Spleen (tissue), 11 donors: ENCODE results near the gene PITHD1. TPM values are rescaled to one million over a fixed set of nuclear protein-coding genes. Genes with fewer than 3 reads are reported as not detected.

Experiments used
- DNase-seq: peaks from one replicate; pipeline ENCODE4 v3.0.0-alpha.2; 2020
- H3K27ac ChIP-seq, 8 donors: fragments of 200-600 bp; sonication (generic) in 7 of 8; 1 replicate in 4 of 8; 2 replicates in 4 of 8; pipeline versions ENCODE4 v1.5.0 to v1.8.0; 2016 to 2021; ENCODE audit warnings: inconsistent platforms in 4 of 8, mild to moderate bottlenecking in 4 of 8, moderate library complexity in 1 of 8
- H3K27me3 ChIP-seq, 7 donors: fragments of 200-600 bp; sonication (generic) in 6 of 7; replicated peaks in 1 of 7; 1 replicate in 4 of 7; 2 replicates in 3 of 7; pipeline versions ENCODE4 v1.5.0 to v1.8.0; 2016 to 2021; ENCODE audit warnings: inconsistent platforms in 3 of 7, mild to moderate bottlenecking in 1 of 7
- H3K36me3 ChIP-seq, 6 donors: fragments of 200-600 bp; sonication (generic) in 5 of 6; 1 replicate in 4 of 6; 2 replicates in 2 of 6; pipeline versions ENCODE4 v1.5.0 to v1.8.0; 2016 to 2021; ENCODE audit warnings: inconsistent platforms in 2 of 6
- H3K4me1 ChIP-seq, 6 donors: fragments of 200-600 bp; sonication (generic) in 5 of 6; 1 replicate in 3 of 6; 2 replicates in 3 of 6; pipeline versions ENCODE4 v1.5.0 to v1.8.0; 2016 to 2021; ENCODE audit warnings: inconsistent platforms in 3 of 6
- H3K4me3 ChIP-seq, 8 donors: fragments of 200-600 bp; sonication (generic) in 7 of 8; 1 replicate in 4 of 8; 2 replicates in 4 of 8; pipeline versions ENCODE4 v1.5.0 to v1.8.0; 2016 to 2021; ENCODE audit warnings: inconsistent platforms in 4 of 8, mild to moderate bottlenecking in 4 of 8, moderate library complexity in 2 of 8
- H3K9me3 ChIP-seq, 8 donors: fragments of 200-600 bp; sonication (generic) in 7 of 8; 1 replicate in 4 of 8; 2 replicates in 4 of 8; pipeline versions ENCODE4 v1.5.0 to v1.8.0; 2016 to 2021; ENCODE audit warnings: inconsistent platforms in 4 of 8
- POLR2A ChIP-seq, 3 donors: fragments of 450-650 bp; IDR thresholded peaks; one replicate each; pipeline ENCODE4 v1.5.1; 2017; ENCODE audit warnings: antibody characterized with exemption in 3 of 3, mild to moderate bottlenecking in 1 of 3
- POLR2AphosphoS5 ChIP-seq, 3 donors: sonication (generic); formaldehyde crosslinking; IDR thresholded peaks; one replicate each; pipeline ENCODE4 v1.5.1; 2017; ENCODE audit warnings: antibody characterized with exemption in 3 of 3
- WGBS, 5 donors: extraction: QIAGEN DNeasy Blood & Tissue Kit in 3 of 5; methylation state at CpG; one replicate each; pipeline versions ENCODE4 v1.1.5 to v1.1.7; 2013 to 2018; 5-methylcytosine and 5-hydroxymethylcytosine counted together
- intact Hi-C: fragments of 100-400 bp; cut with DNase I; formaldehyde crosslinking; loops from one replicate; pipeline ENCODE4 v1.15.0; 2023; ENCODE audit warnings: low total_unique reads
- polyA plus RNA-seq, 3 donors: library from polyadenylated mRNA; stranded (reverse); fragments of 200-250 nt; gene quantifications; one replicate each; pipeline ENCODE4 v1.2.1, GENCODE V29; 2013
- total RNA-seq, 7 donors: library from RNA; depleted of rRNA in 3 of 7; stranded (reverse); fragments of >200 nt in 3 of 7; fragmentation: NEBNext Ultra II Directional in 4 of 7; extraction: Animal tissue kit (Norgen Biotek cat#: 25700) in 4 of 7; gene quantifications; one replicate each; pipeline versions ENCODE4 v1.1.0 to v1.2.1, GENCODE V29; 2016 to 2021
- TF ChIP-seq, protein P1 (sequence below), 11 experiments: fragments of 200-600 bp in 7 of 11; fragments of 450-650 bp in 4 of 11; sonication (generic) in 4 of 11; IDR thresholded peaks in 8 of 11; conservative IDR thresholded peaks in 3 of 11; 1 replicate in 7 of 11; 2 replicates in 4 of 11; pipeline versions ENCODE4 v1.4.0 to v1.8.0; 2016 to 2021; ENCODE audit warnings: antibody characterized with exemption in 11 of 11, inconsistent platforms in 4 of 11, mild to moderate bottlenecking in 1 of 11
- donor health status: healthy with polysubstance abuse.
- donor health status: DM: no; HTN: no; CAD: no; lungs with moderate emphysema.
- donor health status: DM: no; HTN: no; CAD: no.
- donor health status: Bipolar disorder and iron deficiency.
- donor health status: healthy.
- donor health status: DM: no; HTN: no; CAD: no.
- donor health status: DM: yes; HTN: yes; CAD: no.

The PITHD1 gene
- total and polyA plus RNA-seq, 10 donors: 43.9 to 68.5 (median 52.0) TPM

DNA sequence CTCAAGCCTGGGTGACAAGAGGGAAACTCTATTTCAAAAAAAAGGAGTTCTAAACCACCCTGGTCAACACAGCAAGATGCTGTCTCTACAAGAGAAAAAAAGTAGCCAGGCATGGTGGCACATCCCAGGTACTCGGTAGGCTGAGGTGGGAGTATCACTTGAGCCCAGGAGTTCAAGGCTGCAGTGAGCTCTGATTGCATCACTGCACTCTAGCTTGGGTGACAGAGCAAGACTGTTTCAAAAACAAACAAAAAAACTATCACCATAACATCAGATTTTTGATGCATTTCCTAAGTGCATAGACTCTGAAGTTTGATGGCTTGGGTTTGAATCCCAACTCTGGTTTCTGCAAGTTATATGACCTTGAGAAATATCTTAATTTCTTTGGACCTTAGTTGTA is 25.3 kb upstream of the PITHD1 start:
- intact Hi-C loops: no loop called here
- Histone ChIP-seq H3K27ac (no peak overlapping the region), H3K4me3 (no peak overlapping the region), H3K4me1 (peaks cover 3 to 25% (median 12%) of the 10 kb centered on the region in 6 donors), H3K27me3 (no peaks in the 10 kb centered on the region), H3K9me3 (no peaks in the 10 kb centered on the region), H3K36me3 (peaks cover 14 to 97% (median 84%) of the 10 kb centered on the region in 6 donors)
- DNase-seq: no peak
- WGBS, 5 donors: 89 to 93% (median 91%) methylated on average over 1 of the region's 1 CpG
- TF ChIP-seq, protein P1, sequence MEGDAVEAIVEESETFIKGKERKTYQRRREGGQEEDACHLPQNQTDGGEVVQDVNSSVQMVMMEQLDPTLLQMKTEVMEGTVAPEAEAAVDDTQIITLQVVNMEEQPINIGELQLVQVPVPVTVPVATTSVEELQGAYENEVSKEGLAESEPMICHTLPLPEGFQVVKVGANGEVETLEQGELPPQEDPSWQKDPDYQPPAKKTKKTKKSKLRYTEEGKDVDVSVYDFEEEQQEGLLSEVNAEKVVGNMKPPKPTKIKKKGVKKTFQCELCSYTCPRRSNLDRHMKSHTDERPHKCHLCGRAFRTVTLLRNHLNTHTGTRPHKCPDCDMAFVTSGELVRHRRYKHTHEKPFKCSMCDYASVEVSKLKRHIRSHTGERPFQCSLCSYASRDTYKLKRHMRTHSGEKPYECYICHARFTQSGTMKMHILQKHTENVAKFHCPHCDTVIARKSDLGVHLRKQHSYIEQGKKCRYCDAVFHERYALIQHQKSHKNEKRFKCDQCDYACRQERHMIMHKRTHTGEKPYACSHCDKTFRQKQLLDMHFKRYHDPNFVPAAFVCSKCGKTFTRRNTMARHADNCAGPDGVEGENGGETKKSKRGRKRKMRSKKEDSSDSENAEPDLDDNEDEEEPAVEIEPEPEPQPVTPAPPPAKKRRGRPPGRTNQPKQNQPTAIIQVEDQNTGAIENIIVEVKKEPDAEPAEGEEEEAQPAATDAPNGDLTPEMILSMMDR (IDR thresholded peaks at IDR 0.05 in 8 of 11, conservative IDR thresholded peaks at IDR 0.05 in 3 of 11): no peak
- TF ChIP-seq POLR2AphosphoS5 (IDR thresholded peaks at IDR 0.05) (no peak), POLR2A (IDR thresholded peaks at IDR 0.05) (no peak)

DNA sequence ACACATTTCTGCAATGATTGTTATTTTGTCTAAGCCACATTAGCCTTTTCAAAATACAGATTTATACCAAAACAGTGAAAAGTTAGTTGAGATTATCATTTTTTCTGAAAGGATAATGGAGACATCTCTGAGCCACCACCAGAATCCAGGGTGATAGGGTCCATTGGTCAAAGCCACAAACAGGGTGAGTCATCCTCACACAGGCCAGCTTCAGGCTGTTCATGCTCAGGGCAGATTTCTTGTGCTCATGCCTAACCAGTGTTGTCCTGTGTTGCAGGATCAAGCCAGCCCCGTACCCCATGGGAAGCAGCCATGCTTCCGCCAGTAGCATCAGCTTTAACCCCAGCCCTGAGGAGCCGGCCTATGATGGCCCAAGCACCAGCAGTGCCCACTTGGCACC is 21.5 kb upstream of the PITHD1 start:
- no peak for DNase-seq
- no peak overlapping the region for H3K27ac ChIP-seq
- no peak overlapping the region for H3K4me3 ChIP-seq
- peaks cover 14 to 100% (median 100%) of the 10 kb centered on the region in 6 donors for H3K36me3 ChIP-seq
- peaks cover 0 to 4% (median 0%) of the 10 kb centered on the region in 6 donors for H3K4me1 ChIP-seq
- WGBS, 5 donors: 90 to 100% (median 95%) methylated on average over 3 of the region's 3 CpGs
- intact Hi-C loops: no loop called here
- no peaks in the 10 kb centered on the region for H3K27me3 ChIP-seq
- TF ChIP-seq POLR2AphosphoS5 (IDR thresholded peaks at IDR 0.05) (no peak), POLR2A (IDR thresholded peaks at IDR 0.05) (no peak)
- TF ChIP-seq, protein P1 (IDR thresholded peaks at IDR 0.05 in 8 of 11, conservative IDR thresholded peaks at IDR 0.05 in 3 of 11): no peak
- no peaks in the 10 kb centered on the region for H3K9me3 ChIP-seq

DNA sequence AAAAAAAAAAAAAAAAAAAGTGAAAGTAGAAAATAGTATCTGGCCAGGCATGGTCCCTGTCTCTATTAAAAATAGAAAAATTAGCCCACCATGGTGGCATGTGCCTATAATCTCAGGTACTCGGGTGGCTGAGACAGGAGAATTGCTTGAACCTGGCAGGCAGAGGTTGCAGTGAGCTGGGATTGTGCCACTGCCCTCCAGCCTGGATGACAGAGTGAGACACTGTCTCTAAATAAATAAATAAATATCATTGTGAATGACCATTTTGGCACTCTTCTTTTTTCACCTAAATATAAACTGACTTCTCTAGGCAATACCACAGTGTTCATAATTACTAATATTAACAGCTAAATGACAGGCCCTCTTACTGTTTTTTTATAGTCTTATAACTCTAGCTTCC is 20.4 kb upstream of the PITHD1 start:
- TF ChIP-seq, protein P1 (IDR thresholded peaks at IDR 0.05 in 8 of 11, conservative IDR thresholded peaks at IDR 0.05 in 3 of 11): no peak
- no peak for TF ChIP-seq POLR2A (IDR thresholded peaks at IDR 0.05)
- no peak for TF ChIP-seq POLR2AphosphoS5 (IDR thresholded peaks at IDR 0.05)
- Histone ChIP-seq H3K4me1 (no peaks in the 10 kb centered on the region), H3K27ac (no peak overlapping the region), H3K9me3 (no peaks in the 10 kb centered on the region), H3K36me3 (peaks cover 14 to 100% (median 91%) of the 10 kb centered on the region in 6 donors), H3K4me3 (no peak overlapping the region), H3K27me3 (no peaks in the 10 kb centered on the region)
- 90 to 96% (median 94%) methylated on average over 1 of the region's 1 CpG for WGBS, 5 donors
- intact Hi-C loops: no loop called here
- DNase-seq: no peak

DNA sequence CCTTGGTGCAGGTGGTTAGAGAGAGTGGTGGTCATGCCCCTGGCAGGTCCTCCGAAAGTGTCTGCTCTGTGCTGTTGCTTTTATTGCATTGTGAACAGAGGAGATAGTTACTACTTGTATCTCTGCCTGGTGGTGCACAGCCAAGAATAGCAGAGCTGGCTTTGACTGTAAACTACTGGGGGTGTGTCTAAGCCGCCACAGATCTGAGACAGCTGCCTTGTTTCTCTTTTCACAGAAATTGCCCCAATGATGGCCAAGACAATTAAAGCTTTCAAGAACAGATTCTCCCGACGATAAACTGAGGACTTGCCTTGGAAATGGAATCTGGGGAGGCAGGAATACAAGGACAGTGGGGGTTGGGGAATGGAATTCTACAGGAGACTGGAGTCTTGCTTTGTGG is 18.9 kb upstream of the PITHD1 start:
- no peak overlapping the region for H3K4me3 ChIP-seq
- intact Hi-C loops: no loop called here
- H3K36me3 ChIP-seq: peaks cover 13 to 100% (median 78%) of the 10 kb centered on the region in 6 donors
- H3K27ac ChIP-seq: no peak overlapping the region
- H3K4me1 ChIP-seq: peaks cover 0 to 9% (median 0%) of the 10 kb centered on the region in 6 donors
- 68 to 83% (median 80%) methylated on average over 4 of the region's 4 CpGs for WGBS, 5 donors
- no peak for DNase-seq
- no peaks in the 10 kb centered on the region for H3K9me3 ChIP-seq
- TF ChIP-seq POLR2AphosphoS5 (IDR thresholded peaks at IDR 0.05) (no peak), POLR2A (IDR thresholded peaks at IDR 0.05) (no peak)
- TF ChIP-seq, protein P1 (IDR thresholded peaks at IDR 0.05 in 8 of 11, conservative IDR thresholded peaks at IDR 0.05 in 3 of 11): no peak
- H3K27me3 ChIP-seq: no peaks in the 10 kb centered on the region
